Measurements from ENCODE around the gene FBXL5.

- TF ChIP-seq ZNF292 (tag by site-specific recombination; IDR thresholded peaks at IDR 0.05; ENCODE audit: borderline replicate concordance, low read depth) = no peak
- TF ChIP-seq SP2 (tag by site-specific recombination; IDR thresholded peaks at IDR 0.05) = no peak
- no peak for TF ChIP-seq ZNF600 (tag by site-specific recombination; IDR thresholded peaks at IDR 0.05)
- TF ChIP-seq ZNF416 (tag by site-specific recombination; IDR thresholded peaks at IDR 0.05) = no peak
- TF ChIP-seq HIC1 (tag by site-specific recombination; IDR thresholded peaks at IDR 0.05) = no peak
- no peak for TF ChIP-seq ZNF350 (tag by site-specific recombination; IDR thresholded peaks at IDR 0.05)
- TF ChIP-seq, protein P1, sequence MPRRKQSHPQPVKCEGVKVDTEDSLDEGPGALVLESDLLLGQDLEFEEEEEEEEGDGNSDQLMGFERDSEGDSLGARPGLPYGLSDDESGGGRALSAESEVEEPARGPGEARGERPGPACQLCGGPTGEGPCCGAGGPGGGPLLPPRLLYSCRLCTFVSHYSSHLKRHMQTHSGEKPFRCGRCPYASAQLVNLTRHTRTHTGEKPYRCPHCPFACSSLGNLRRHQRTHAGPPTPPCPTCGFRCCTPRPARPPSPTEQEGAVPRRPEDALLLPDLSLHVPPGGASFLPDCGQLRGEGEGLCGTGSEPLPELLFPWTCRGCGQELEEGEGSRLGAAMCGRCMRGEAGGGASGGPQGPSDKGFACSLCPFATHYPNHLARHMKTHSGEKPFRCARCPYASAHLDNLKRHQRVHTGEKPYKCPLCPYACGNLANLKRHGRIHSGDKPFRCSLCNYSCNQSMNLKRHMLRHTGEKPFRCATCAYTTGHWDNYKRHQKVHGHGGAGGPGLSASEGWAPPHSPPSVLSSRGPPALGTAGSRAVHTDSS (tag by site-specific recombination; IDR thresholded peaks at IDR 0.05) = no peak
- no peak for TF ChIP-seq CTCF (tag by site-specific recombination; IDR thresholded peaks at IDR 0.05)
- no peak for TF ChIP-seq ZSCAN23 (tag by site-specific recombination; IDR thresholded peaks at IDR 0.05)
Observed at GRCh38 chr4:15674046-15674445, 18.9 kb upstream of the FBXL5 start.
